Epithelial cell of proximal tubule (primary cell): Measurements from ENCODE around the gene ARF1. TPM values are rescaled to one million over a fixed set of nuclear protein-coding genes. Genes with fewer than 3 reads are reported as not detected.

ENCODE experiments used
- DNase-seq: peaks from one replicate; pipeline ENCODE4 v3.0.0-alpha.2; 2011; ENCODE audit warnings: low read depth
- H3K4me3 ChIP-seq: 2 replicates; pipeline ENCODE4 v1.5.1; 2011; ENCODE audit warnings: low read depth, mild to moderate bottlenecking, low read length
- CTCF ChIP-seq: conservative IDR thresholded peaks from 2 replicates; pipeline ENCODE4 v1.5.1; 2012; ENCODE audit warnings: low read depth, mild to moderate bottlenecking, low read length
- total RNA-seq: library from RNA; depleted of rRNA; stranded (reverse); fragments of >200 nt; gene quantifications from 2 replicates; pipeline ENCODE4 v1.2.3, GENCODE V29; 2015

ARF1 gene
- total RNA-seq, 1 donor from 2014 or later = 303 TPM

GRCh38 chr1:228065543-228066347, 16.8 kb upstream of the ARF1 start:
- no peak for DNase-seq
- TF ChIP-seq CTCF = no peak
- H3K4me3 ChIP-seq = no peak overlapping the region

GRCh38 chr1:228066416-228066815, 16.1 kb upstream of the ARF1 start:
- H3K4me3 ChIP-seq = no peak overlapping the region
- no peak for TF ChIP-seq CTCF
- DNase-seq = no peak

- DNase-seq = no peak
- no peak overlapping the region for H3K4me3 ChIP-seq
- no peak for TF ChIP-seq CTCF
Observed at GRCh38 chr1:228066891-228067654, 15.4 kb upstream of the ARF1 start.

GRCh38 chr1:228068359-228068758, 14.1 kb upstream of the ARF1 start:
- H3K4me3 ChIP-seq = no peak overlapping the region
- DNase-seq = no peak
- TF ChIP-seq CTCF = no peak

GRCh38 chr1:228070173-228070572, 12.3 kb upstream of the ARF1 start:
- TF ChIP-seq CTCF = no peak
- DNase-seq = no peak
- no peak overlapping the region for H3K4me3 ChIP-seq

- no peak for TF ChIP-seq CTCF
- DNase-seq = no peak
- H3K4me3 ChIP-seq = no peak overlapping the region
Observed at GRCh38 chr1:228070851-228071250, 11.7 kb upstream of the ARF1 start.
